Duodenal mucosa (tissue), 2 donors: Measurements from ENCODE around the gene TEX2.

Experiments used
- H3K27ac ChIP-seq: one replicate; pipeline ENCODE4 v1.7.0; 2013; ENCODE audit warnings: low read depth, low read length
- H3K27me3 ChIP-seq, 2 donors: one replicate each; pipeline ENCODE4 v1.7.0; 2013; ENCODE audit warnings: low read length in 2 of 2, control low read depth in 1 of 2; ENCODE audit not compliant: insufficient read depth in 2 of 2, control insufficient read depth in 1 of 2
- H3K36me3 ChIP-seq, 2 donors: one replicate each; pipeline ENCODE4 v1.7.0; 2013; ENCODE audit warnings: low read length in 2 of 2, control low read depth in 1 of 2; ENCODE audit not compliant: insufficient read depth in 2 of 2, control insufficient read depth in 1 of 2
- H3K4me1 ChIP-seq, 2 donors: one replicate each; pipeline ENCODE4 v1.7.0; 2013; ENCODE audit warnings: low read length in 2 of 2, control low read depth in 1 of 2; ENCODE audit not compliant: insufficient read depth in 2 of 2, control insufficient read depth in 1 of 2
- H3K4me3 ChIP-seq, 2 donors: one replicate each; pipeline ENCODE4 v1.7.0; 2013; ENCODE audit warnings: low read length in 2 of 2, low read depth in 1 of 2
- H3K9ac ChIP-seq, 2 donors: one replicate each; pipeline ENCODE4 v1.7.0; 2013; ENCODE audit warnings: low read length in 2 of 2, low read depth in 1 of 2
- H3K9me3 ChIP-seq, 2 donors: one replicate each; pipeline ENCODE4 v1.7.0; 2013; ENCODE audit warnings: low read length in 2 of 2, control low read depth in 1 of 2; ENCODE audit not compliant: control insufficient read depth in 1 of 2

The TEX2 gene

GRCh38 chr17:64269687-64270649, 6.9 kb upstream of the TEX2 start:
- H3K4me3 ChIP-seq = no peak overlapping the region
- H3K9me3 ChIP-seq = peaks cover 0 to 4% of the 10 kb centered on the region in 2 donors
- H3K9ac ChIP-seq = no peak overlapping the region
- peaks cover 0 to 3% of the 10 kb centered on the region in 2 donors for H3K4me1 ChIP-seq
- no peak overlapping the region for H3K27ac ChIP-seq
- H3K36me3 ChIP-seq = no peaks in the 10 kb centered on the region
- no peaks in the 10 kb centered on the region for H3K27me3 ChIP-seq

GRCh38 chr17:64264891-64265290, 1.8 kb upstream of the TEX2 start:
- no peak overlapping the region for H3K27ac ChIP-seq
- no peaks in the 10 kb centered on the region for H3K9me3 ChIP-seq
- H3K9ac ChIP-seq = no peak overlapping the region
- no peaks in the 10 kb centered on the region for H3K27me3 ChIP-seq
- H3K4me1 ChIP-seq = peaks cover 20% of the 10 kb centered on the region in 2 donors
- H3K4me3 ChIP-seq = no peak overlapping the region
- no peaks in the 10 kb centered on the region for H3K36me3 ChIP-seq

GRCh38 chr17:64262198-64262999, 661 bp downstream of the TEX2 start:
- Histone ChIP-seq H3K4me1 (peaks cover 20 to 23% of the 10 kb centered on the region in 2 donors), H3K27ac (peak overlapping the region; percentile 80), H3K4me3 (peak overlapping the region; percentile 80 to 83), H3K27me3 (no peaks in the 10 kb centered on the region), H3K9me3 (no peaks in the 10 kb centered on the region), H3K9ac (peak overlapping the region; percentile 60 to 86), H3K36me3 (no peaks in the 10 kb centered on the region)

- Histone ChIP-seq H3K27me3 (no peaks in the 10 kb centered on the region), H3K9ac (peak overlapping the region; percentile 60 to 86), H3K4me3 (peak overlapping the region; percentile 80 to 83), H3K4me1 (peaks cover 20 to 23% of the 10 kb centered on the region in 2 donors), H3K27ac (no peak overlapping the region), H3K9me3 (no peaks in the 10 kb centered on the region), H3K36me3 (no peaks in the 10 kb centered on the region)
These were observed 1.5 kb downstream of the TEX2 start for GRCh38 chr17:64261417-64262145.

GRCh38 chr17:64260886-64261285, 2.2 kb downstream of the TEX2 start:
- no peak overlapping the region for H3K9ac ChIP-seq
- no peak overlapping the region for H3K4me3 ChIP-seq
- H3K27me3 ChIP-seq = no peaks in the 10 kb centered on the region
- no peaks in the 10 kb centered on the region for H3K9me3 ChIP-seq
- peaks cover 20 to 23% of the 10 kb centered on the region in 2 donors for H3K4me1 ChIP-seq
- no peaks in the 10 kb centered on the region for H3K36me3 ChIP-seq
- no peak overlapping the region for H3K27ac ChIP-seq

- Histone ChIP-seq H3K9ac (no peak overlapping the region), H3K36me3 (no peaks in the 10 kb centered on the region), H3K4me1 (peaks cover 20 to 23% of the 10 kb centered on the region in 2 donors), H3K4me3 (no peak overlapping the region), H3K9me3 (no peaks in the 10 kb centered on the region), H3K27me3 (no peaks in the 10 kb centered on the region), H3K27ac (no peak overlapping the region)
These were observed 3.1 kb downstream of the TEX2 start for GRCh38 chr17:64259922-64260321.

- no peak overlapping the region for H3K4me3 ChIP-seq
- no peaks in the 10 kb centered on the region for H3K9me3 ChIP-seq
- no peaks in the 10 kb centered on the region for H3K27me3 ChIP-seq
- H3K9ac ChIP-seq = no peak overlapping the region
- H3K27ac ChIP-seq = no peak overlapping the region
- H3K4me1 ChIP-seq = peaks cover 20 to 23% of the 10 kb centered on the region in 2 donors
- H3K36me3 ChIP-seq = no peaks in the 10 kb centered on the region
These were observed 3.6 kb downstream of the TEX2 start for GRCh38 chr17:64259426-64259825.

- H3K27ac ChIP-seq = no peak overlapping the region
- H3K4me1 ChIP-seq = peaks cover 19 to 23% of the 10 kb centered on the region in 2 donors
These were observed 5.9 kb downstream of the TEX2 start for GRCh38 chr17:64256913-64257807.

GRCh38 chr17:64255764-64256163, 7.3 kb downstream of the TEX2 start:
- no peaks in the 10 kb centered on the region for H3K36me3 ChIP-seq
- H3K4me1 ChIP-seq = peaks cover 5 to 12% of the 10 kb centered on the region in 2 donors
- no peak overlapping the region for H3K4me3 ChIP-seq
- no peak overlapping the region for H3K27ac ChIP-seq
- H3K9me3 ChIP-seq = no peaks in the 10 kb centered on the region
- no peaks in the 10 kb centered on the region for H3K27me3 ChIP-seq
- H3K9ac ChIP-seq = no peak overlapping the region

More at GRCh38 chr17:64256913-64257807, 5.9 kb downstream of the TEX2 start:
- no peaks in the 10 kb centered on the region for H3K9me3 ChIP-seq
- H3K9ac ChIP-seq = no peak overlapping the region
- H3K27me3 ChIP-seq = no peaks in the 10 kb centered on the region
- no peaks in the 10 kb centered on the region for H3K36me3 ChIP-seq
- H3K4me3 ChIP-seq = no peak overlapping the region
